PC-3 (cell line): ENCODE data around the gene SNX9. TPM values are rescaled to one million over a fixed set of nuclear protein-coding genes. Genes with fewer than 3 reads are reported as not detected.

Source experiments
- ATAC-seq: fragments of 200-7000 bp; cut with Tn5 transposase; 2 replicates; pipeline ENCODE4 v1.9.1; 2020; ENCODE audit warnings: mild to moderate bottlenecking, moderate library complexity
- BruUV-seq: library from RNA; stranded (reverse); fragments of 400-500 nt; replicated peaks from 2 replicates; lab custom pipeline; 2021; lab: Mats Ljungman, UMichigan
- CTCF ChIA-PET: fragments of 300-600 bp; sonication (Branson Sonifier 250); formaldehyde crosslinking; loops from one replicate; lab custom pipeline; 2022; ENCODE audit warnings: antibody characterized with exemption; lab: Charles Lee
- POLR2A ChIA-PET: fragments of 300-600 bp; sonication (Branson Sonifier 250); formaldehyde crosslinking; loops from one replicate; lab custom pipeline; 2022; ENCODE audit warnings: antibody characterized with exemption; ENCODE audit not compliant: unreplicated experiment; lab: Charles Lee
- DNase-seq: peaks from one replicate; pipeline ENCODE4 v3.0.0-alpha.2; 2015
- H2AFZ ChIP-seq: fragments of 300-600 bp; sonication (generic); 2 replicates; pipeline ENCODE4 v1.6.0; 2016; ENCODE audit warnings: antibody characterized with exemption, low read length
- H3F3A ChIP-seq: fragments of 300-600 bp; sonication (generic); one replicate; pipeline ENCODE4 v1.6.0; 2017; ENCODE audit warnings: antibody characterized with exemption, low read length, control low read depth, mild to moderate bottlenecking; ENCODE audit not compliant: unreplicated experiment
- H3K27ac ChIP-seq: fragments of 300-600 bp; sonication (generic); 2 replicates; pipeline ENCODE4 v1.5.1; 2016; ENCODE audit warnings: mild to moderate bottlenecking, low read length
- H3K27me3 ChIP-seq: fragments of 300-600 bp; sonication (generic); 2 replicates; pipeline ENCODE4 v1.6.1; 2016; ENCODE audit warnings: low read length, mixed read lengths
- H3K36me3 ChIP-seq: fragments of 300-600 bp; sonication (generic); 2 replicates; pipeline ENCODE4 v1.6.1; 2016; ENCODE audit warnings: low read depth, mixed run types, low read length, mixed read lengths
- H3K4me1 ChIP-seq: fragments of 300-600 bp; sonication (generic); 2 replicates; pipeline ENCODE4 v1.5.1; 2016; ENCODE audit warnings: low read length; ENCODE audit not compliant: insufficient read depth
- H3K4me2 ChIP-seq: fragments of 300-600 bp; sonication (generic); 2 replicates; pipeline ENCODE4 v1.6.0; 2016; ENCODE audit warnings: low read length
- H3K4me3 ChIP-seq: fragments of 300-600 bp; sonication (generic); 2 replicates; pipeline ENCODE4 v1.5.1; 2016; ENCODE audit warnings: mild to moderate bottlenecking, low read length, mixed read lengths
- H3K79me2 ChIP-seq: fragments of 300-600 bp; sonication (generic); 2 replicates; pipeline ENCODE4 v1.6.1; 2017; ENCODE audit warnings: low read length, mixed read lengths
- H3K9ac ChIP-seq: fragments of 300-600 bp; sonication (generic); 2 replicates; pipeline ENCODE4 v1.6.0; 2016; ENCODE audit warnings: mild to moderate bottlenecking, low read length
- H3K9me2 ChIP-seq: fragments of 300-600 bp; sonication (generic); replicated peaks from 2 replicates; pipeline ENCODE4 v1.6.1; 2016; ENCODE audit warnings: mixed run types, low read length, mixed read lengths
- H3K9me3 ChIP-seq: fragments of 300-600 bp; sonication (generic); 2 replicates; pipeline ENCODE4 v1.6.1; 2016; ENCODE audit warnings: low read length, mixed read lengths
- H4K20me1 ChIP-seq: fragments of 300-600 bp; sonication (generic); 2 replicates; pipeline ENCODE4 v1.6.1; 2016; ENCODE audit warnings: low read length, mixed read lengths
- EZH2 ChIP-seq: fragments of 300-600 bp; sonication (generic); IDR thresholded peaks from one replicate; pipeline ENCODE4 v1.6.1; 2017; ENCODE audit warnings: antibody characterized with exemption, mild to moderate bottlenecking, low read length; ENCODE audit not compliant: unreplicated experiment
- EZH2phosphoT487 ChIP-seq: fragments of 300-600 bp; sonication (generic); IDR thresholded peaks from 2 replicates; pipeline ENCODE4 v1.6.1; 2018; ENCODE audit warnings: mild to moderate bottlenecking, antibody characterized with exemption, low read length, borderline replicate concordance
- intact Hi-C: fragments of 100-400 bp; cut with micrococcal nuclease; formaldehyde crosslinking; loops from 2 replicates; pipeline ENCODE4 v1.9.0; 2023
- total RNA-seq: library from RNA; depleted of rRNA; stranded (reverse); fragments of >200 nt; gene quantifications from 2 replicates; pipeline ENCODE4 v1.2.3, GENCODE V29; 2014
- TF ChIP-seq, protein P1 (sequence below): fragments of 300-600 bp; sonication (generic); conservative IDR thresholded peaks from 2 replicates; pipeline ENCODE4 v1.5.1; 2017; ENCODE audit warnings: antibody characterized with exemption, low read depth, mild to moderate bottlenecking, low read length

SNX9 gene
- total RNA-seq, 1 experiment from 2014 or later, result 18.0 TPM

GRCh38 chr6:157778719-157779118 is 44.3 kb upstream of the SNX9 start:
- POLR2A ChIA-PET, result no interaction called here

GRCh38 chr6:157779705-157780604 is 43.1 kb upstream of the SNX9 start:
- peak; percentile 92 for ATAC-seq
- Histone ChIP-seq H3K4me3 (peak overlapping the region; percentile 35; the same call in 1 of the 2 replicates), H4K20me1 (no peaks in the 10 kb centered on the region), H2AFZ (peak overlapping the region; percentile 64), H3K27ac (peak overlapping the region; percentile 67), H3K9me2 (no peaks in the 10 kb centered on the region), H3K9me3 (no peaks in the 10 kb centered on the region), H3K27me3 (no peaks in the 10 kb centered on the region), H3K9ac (peak overlapping the region; percentile 31; the same call in 1 of the 2 replicates), H3K4me2 (peak overlapping the region; percentile 76), H3K36me3 (no peaks in the 10 kb centered on the region), H3F3A (no peaks in the 10 kb centered on the region), H3K79me2 (no peaks in the 10 kb centered on the region), H3K4me1 (peaks cover 18% of the 10 kb centered on the region)
- intact Hi-C loops, result no loop called here
- BruUV-seq, result no TSS peak
- ChIA-PET CTCF (no interaction called here), POLR2A (no interaction called here)
- DNase-seq, result peak; percentile 43
- no peak for TF ChIP-seq EZH2
- no peak for TF ChIP-seq EZH2phosphoT487
- TF ChIP-seq, protein P1, sequence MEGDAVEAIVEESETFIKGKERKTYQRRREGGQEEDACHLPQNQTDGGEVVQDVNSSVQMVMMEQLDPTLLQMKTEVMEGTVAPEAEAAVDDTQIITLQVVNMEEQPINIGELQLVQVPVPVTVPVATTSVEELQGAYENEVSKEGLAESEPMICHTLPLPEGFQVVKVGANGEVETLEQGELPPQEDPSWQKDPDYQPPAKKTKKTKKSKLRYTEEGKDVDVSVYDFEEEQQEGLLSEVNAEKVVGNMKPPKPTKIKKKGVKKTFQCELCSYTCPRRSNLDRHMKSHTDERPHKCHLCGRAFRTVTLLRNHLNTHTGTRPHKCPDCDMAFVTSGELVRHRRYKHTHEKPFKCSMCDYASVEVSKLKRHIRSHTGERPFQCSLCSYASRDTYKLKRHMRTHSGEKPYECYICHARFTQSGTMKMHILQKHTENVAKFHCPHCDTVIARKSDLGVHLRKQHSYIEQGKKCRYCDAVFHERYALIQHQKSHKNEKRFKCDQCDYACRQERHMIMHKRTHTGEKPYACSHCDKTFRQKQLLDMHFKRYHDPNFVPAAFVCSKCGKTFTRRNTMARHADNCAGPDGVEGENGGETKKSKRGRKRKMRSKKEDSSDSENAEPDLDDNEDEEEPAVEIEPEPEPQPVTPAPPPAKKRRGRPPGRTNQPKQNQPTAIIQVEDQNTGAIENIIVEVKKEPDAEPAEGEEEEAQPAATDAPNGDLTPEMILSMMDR, result no peak

More at GRCh38 chr6:157778719-157779118, 44.3 kb upstream of the SNX9 start:
- H3K9me2 ChIP-seq, result no peaks in the 10 kb centered on the region
- intact Hi-C loops, result no loop called here
- no peaks in the 10 kb centered on the region for H3F3A ChIP-seq
- no peaks in the 10 kb centered on the region for H3K79me2 ChIP-seq
- ATAC-seq, result no peak
- H3K9me3 ChIP-seq, result no peaks in the 10 kb centered on the region
- no peak overlapping the region for H3K27ac ChIP-seq
- no peaks in the 10 kb centered on the region for H4K20me1 ChIP-seq
- no peak overlapping the region for H3K4me2 ChIP-seq
- no peaks in the 10 kb centered on the region for H3K27me3 ChIP-seq
- CTCF ChIA-PET, result no interaction called here
- H3K4me1 ChIP-seq, result peaks cover 18% of the 10 kb centered on the region
- no peak overlapping the region for H2AFZ ChIP-seq
- no peak overlapping the region for H3K4me3 ChIP-seq
- no peaks in the 10 kb centered on the region for H3K36me3 ChIP-seq
- no peak for DNase-seq
- no TSS peak for BruUV-seq
- no peak overlapping the region for H3K9ac ChIP-seq
- TF ChIP-seq, protein P1, result no peak
- no peak for TF ChIP-seq EZH2phosphoT487
- no peak for TF ChIP-seq EZH2

- no peaks in the 10 kb centered on the region for H3K9me2 ChIP-seq
- no peak overlapping the region for H3K4me2 ChIP-seq
- no peak overlapping the region for H3K27ac ChIP-seq
- no peaks in the 10 kb centered on the region for H4K20me1 ChIP-seq
- H3K9me3 ChIP-seq, result no peaks in the 10 kb centered on the region
- TF ChIP-seq, protein P1, result no peak
- TF ChIP-seq EZH2, result no peak
- TF ChIP-seq EZH2phosphoT487, result no peak
- DNase-seq, result no peak
- peaks cover 3% of the 10 kb centered on the region for H3K4me1 ChIP-seq
- H3K27me3 ChIP-seq, result no peaks in the 10 kb centered on the region
- H3F3A ChIP-seq, result no peaks in the 10 kb centered on the region
- POLR2A ChIA-PET, result no interaction called here
- no peak overlapping the region for H3K4me3 ChIP-seq
- no peak for ATAC-seq
- H3K36me3 ChIP-seq, result no peaks in the 10 kb centered on the region
- no peaks in the 10 kb centered on the region for H3K79me2 ChIP-seq
- intact Hi-C loops, result no loop called here
- CTCF ChIA-PET, result no interaction called here
- no peak overlapping the region for H2AFZ ChIP-seq
- no peak overlapping the region for H3K9ac ChIP-seq
- BruUV-seq, result no TSS peak
These were observed 37.4 kb upstream of the SNX9 start for GRCh38 chr6:157785636-157786035.
